OCI-LY7 (cell line): ENCODE results near the gene MAT1A.
"Not testable (repeated sequence)": the region's sequence is repeated elsewhere in the genome, so short reads cannot be mapped to it uniquely, and the experiment has no call there.

Experiments used
- EZH2phosphoT487 ChIP-seq: fragments of 200-600 bp; sonication (generic); IDR thresholded peaks from 2 replicates; pipeline ENCODE4 v1.6.1; 2018; ENCODE audit warnings: low read depth, borderline replicate concordance, mild to moderate bottlenecking, mixed run types, antibody characterized with exemption, low read length, moderate library complexity, mixed read lengths
- TF ChIP-seq, protein P1 (sequence below): fragments of 200-600 bp; sonication (generic); conservative IDR thresholded peaks from 2 replicates; pipeline ENCODE4 v1.5.1; 2014; ENCODE audit warnings: mild to moderate bottlenecking, antibody characterized with exemption, low read length, moderate library complexity, mixed read lengths

DNA sequence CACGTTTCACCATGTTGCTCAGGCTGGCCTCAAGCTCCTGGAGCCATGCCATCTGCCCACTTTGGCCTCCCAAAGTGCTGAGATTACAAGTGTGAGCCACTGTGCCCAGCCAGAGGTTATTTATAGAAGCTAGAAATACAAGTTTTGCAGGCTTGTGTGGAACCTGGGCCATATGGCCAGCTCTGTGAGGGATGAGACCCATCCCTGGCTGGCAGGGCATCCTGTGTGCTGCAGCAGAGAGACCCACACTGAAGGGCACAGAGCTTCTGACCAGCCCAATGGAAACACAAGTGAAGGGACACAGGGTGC, 35.5 kb downstream of the MAT1A start:
- TF ChIP-seq, protein P1, sequence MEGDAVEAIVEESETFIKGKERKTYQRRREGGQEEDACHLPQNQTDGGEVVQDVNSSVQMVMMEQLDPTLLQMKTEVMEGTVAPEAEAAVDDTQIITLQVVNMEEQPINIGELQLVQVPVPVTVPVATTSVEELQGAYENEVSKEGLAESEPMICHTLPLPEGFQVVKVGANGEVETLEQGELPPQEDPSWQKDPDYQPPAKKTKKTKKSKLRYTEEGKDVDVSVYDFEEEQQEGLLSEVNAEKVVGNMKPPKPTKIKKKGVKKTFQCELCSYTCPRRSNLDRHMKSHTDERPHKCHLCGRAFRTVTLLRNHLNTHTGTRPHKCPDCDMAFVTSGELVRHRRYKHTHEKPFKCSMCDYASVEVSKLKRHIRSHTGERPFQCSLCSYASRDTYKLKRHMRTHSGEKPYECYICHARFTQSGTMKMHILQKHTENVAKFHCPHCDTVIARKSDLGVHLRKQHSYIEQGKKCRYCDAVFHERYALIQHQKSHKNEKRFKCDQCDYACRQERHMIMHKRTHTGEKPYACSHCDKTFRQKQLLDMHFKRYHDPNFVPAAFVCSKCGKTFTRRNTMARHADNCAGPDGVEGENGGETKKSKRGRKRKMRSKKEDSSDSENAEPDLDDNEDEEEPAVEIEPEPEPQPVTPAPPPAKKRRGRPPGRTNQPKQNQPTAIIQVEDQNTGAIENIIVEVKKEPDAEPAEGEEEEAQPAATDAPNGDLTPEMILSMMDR, result not testable (repeated sequence)
- not testable (repeated sequence) for TF ChIP-seq EZH2phosphoT487
